ENCODE results near the gene SYNGAP1.
"Not testable (repeated sequence)": the region's sequence is repeated elsewhere in the genome, so short reads cannot be mapped to it uniquely, and the experiment has no call there.

SYNGAP1 gene

DNA sequence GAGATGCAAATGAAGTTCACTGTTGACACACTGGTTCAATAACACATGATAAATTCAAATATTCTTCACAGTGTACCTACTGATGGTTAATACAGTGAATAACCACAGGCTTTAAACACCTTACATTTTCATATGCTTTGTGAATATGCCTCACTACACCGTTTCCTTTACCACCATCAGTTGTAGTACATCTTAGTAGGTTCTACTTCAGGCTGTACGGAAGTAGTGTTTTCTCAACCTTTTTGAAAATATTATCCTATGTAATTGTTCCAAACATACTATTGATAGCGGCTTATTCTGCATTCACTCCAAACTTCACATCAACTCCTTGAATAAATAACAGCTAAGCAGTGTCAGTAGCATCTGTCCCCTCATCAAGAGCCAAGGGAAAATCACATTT is 49.8 kb downstream of the SYNGAP1 start:
- no peak for DNase-seq (ENCODE audit: low spot score)

DNA sequence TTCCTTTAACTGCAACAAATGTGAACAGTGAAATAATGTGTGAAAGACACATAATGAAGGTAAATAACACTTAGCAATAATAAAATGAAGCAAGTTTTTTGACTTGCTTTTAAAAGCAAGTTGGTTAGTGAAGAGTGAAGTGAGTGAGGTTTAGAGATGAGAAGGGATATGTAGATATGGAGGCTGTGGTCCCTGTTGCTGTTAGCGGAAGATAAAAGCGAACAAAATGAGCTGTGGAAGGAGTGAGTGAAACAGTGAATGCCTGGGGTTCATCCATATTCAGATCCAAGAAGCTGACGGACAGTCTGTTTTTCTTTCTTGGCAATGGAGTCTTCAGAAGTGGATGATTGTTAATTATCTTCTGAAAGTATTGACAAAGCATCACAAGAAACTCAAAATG is 58.0 kb downstream of the SYNGAP1 start:
- no peak for DNase-seq (ENCODE audit: low spot score)

- no peak for DNase-seq (ENCODE audit: low spot score)
These were observed 61.3 kb downstream of the SYNGAP1 start for GRCh38 chr6:33481192-33481591.

DNA sequence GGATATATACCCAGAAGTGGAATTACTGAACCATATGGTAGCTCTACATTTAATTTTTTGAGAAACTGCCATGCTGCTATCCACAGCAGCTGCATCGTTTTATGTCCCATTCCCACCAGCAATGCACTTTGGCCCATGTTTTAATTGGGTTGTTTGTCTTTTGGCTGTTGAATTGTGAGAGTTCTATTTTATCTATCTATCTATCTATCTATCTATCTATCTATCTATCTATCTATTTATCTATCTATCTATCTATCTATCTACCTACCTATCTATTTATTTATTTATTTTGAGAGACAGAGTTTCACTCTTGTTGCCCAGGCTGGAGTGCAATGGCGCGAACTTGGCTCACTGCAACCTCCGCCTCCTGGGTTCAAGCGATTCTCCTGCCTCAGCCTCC is 62.8 kb downstream of the SYNGAP1 start:
- not testable (repeated sequence) for DNase-seq (ENCODE audit: low spot score)

DNA sequence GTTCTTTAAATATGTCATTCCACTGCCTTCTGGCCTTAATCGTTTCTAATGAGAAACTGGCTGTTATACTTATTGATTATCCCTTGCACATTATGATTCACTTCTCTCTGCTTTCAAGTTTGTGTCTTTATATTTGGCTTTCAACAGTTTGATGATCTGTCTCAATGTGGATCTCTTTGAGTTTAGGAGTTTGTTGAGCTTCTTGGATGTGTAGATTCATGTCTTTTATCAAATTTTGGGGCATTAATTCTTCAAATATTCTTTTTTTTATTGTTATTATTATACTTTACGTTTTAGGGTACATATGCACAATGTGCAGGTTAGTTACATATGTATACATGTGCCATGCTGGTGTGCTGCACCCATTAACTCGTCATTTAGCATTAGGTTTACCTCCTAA is 63.8 kb downstream of the SYNGAP1 start:
- DNase-seq (ENCODE audit: low spot score), result no peak

- not testable (repeated sequence) for DNase-seq (ENCODE audit: low spot score)
These were observed 64.9 kb downstream of the SYNGAP1 start for GRCh38 chr6:33484673-33485262.

DNA sequence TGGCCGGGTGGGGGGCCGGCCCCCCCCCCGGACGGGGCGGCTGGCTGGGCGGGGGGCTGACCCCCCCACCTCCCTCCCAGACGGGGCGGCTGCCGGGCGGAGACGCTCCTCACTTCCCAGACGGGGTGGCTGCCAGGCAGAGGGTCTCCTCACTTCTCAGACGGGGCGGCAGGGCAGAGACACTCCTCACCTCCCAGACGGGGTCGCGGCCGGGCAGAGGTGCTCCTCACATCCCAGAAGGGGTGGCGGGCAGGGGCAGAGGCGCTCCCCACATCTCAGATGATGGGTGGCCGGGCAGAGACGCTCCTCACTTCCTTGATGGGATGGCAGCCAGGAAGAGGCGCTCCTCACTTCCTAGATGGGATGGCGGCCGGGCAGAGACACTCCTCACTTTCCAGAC is 65.8 kb downstream of the SYNGAP1 start:
- not testable (repeated sequence) for DNase-seq (ENCODE audit: low spot score)

- DNase-seq (ENCODE audit: low spot score), result no peak
These were observed 68.5 kb downstream of the SYNGAP1 start for GRCh38 chr6:33488339-33488738.

DNA sequence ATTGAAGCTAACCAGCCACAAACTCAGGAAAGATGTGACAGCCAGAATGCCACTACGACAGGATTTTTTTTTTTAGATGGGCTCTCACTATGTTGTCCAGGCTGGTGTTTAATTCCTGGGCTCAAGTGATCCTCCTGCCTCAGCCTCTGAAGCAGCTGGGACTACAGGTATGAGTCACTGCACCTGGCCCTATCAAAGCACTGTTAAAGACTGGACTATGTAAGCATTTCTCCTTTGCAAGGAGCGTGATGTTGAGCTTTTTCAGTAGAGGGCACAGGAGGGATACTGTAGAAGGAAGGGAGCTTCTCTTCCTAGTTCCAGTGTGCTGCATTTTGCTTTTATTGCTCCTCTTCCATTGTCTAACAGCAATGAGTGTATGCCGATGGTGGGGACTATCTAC is 70.3 kb downstream of the SYNGAP1 start:
- no peak for DNase-seq (ENCODE audit: low spot score)

DNA sequence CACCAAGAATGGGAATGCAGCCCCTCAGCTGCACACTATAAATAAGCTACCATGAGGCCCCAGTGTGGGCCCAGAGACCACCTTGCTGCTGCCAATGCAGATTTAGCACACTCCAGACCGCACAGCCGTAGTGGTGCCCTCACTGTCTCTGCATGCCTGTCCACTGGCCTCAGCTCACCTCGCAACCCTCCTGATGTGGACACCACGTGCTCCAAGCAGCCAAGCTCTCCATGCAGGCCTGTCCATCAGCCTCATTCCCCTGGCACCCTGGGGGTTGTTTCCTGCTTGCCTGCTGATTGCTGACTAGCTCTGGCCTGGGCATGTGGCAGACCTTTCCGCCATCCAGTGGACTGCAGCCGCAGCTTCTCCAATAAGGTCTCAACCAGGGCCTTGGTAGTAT is 70.8 kb downstream of the SYNGAP1 start:
- no peak for DNase-seq (ENCODE audit: low spot score)

DNA sequence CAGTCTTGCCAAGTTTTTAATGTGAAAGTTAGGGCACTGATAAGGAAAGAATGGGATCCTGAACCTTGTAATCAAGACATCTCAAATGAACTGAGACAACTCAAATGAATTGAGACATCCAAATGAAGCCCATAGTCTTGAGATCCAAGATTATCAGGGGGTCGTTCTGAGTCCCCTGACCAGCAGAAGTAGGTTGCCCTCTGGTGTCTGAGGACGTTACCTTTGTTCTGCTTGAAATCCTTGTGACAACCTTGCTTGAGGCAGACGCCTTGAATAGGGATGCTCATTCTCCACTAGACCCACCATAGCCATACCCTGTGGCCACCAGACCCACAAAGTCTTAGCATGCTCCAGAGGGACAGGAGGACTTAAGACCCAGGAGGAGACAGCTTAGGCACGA is 72.2 kb downstream of the SYNGAP1 start:
- no peak for DNase-seq (ENCODE audit: low spot score)

DNA sequence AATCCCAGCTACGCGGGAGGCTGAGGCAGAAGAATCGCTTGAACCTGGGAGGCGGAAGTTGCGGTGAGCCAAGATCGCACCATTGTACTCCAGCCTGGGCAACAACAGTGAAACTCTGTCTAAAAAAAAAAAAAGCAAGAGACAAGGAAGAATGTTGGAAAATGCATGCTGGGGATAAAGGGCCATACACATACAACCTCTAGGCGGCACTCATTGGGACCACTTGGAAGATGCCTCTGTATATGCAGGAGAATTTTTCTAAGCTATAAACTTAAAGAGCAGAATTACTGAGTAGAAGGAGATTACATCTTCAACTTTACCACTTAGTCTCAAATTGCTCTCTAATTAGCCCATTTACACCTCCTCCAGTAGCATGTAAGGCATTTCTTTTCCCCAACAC is 77.3 kb downstream of the SYNGAP1 start:
- DNase-seq (ENCODE audit: low spot score), result no peak

- DNase-seq (ENCODE audit: low spot score), result no peak
These were observed 82.6 kb downstream of the SYNGAP1 start for GRCh38 chr6:33502486-33502885.

GRCh38 chr6:33504486-33504885 is 84.6 kb downstream of the SYNGAP1 start:
- no peak for DNase-seq (ENCODE audit: low spot score)

All from hematopoietic multipotent progenitor cell treated with erythropoietin and hydrocortisone succinate and interleukin-3 and kit ligand, for 17 days (in vitro differentiated cells).